NCI-H82 treated with DMSO at 0.1 percent for 48 hours (cell line): ENCODE results near the gene SBSN.

Experiments used
- DNase-seq: peaks from one replicate; lab custom pipeline; 2025; ENCODE audit not compliant: unreplicated experiment; lab: John Stamatoyannopoulos, UW

The SBSN gene, protein sequence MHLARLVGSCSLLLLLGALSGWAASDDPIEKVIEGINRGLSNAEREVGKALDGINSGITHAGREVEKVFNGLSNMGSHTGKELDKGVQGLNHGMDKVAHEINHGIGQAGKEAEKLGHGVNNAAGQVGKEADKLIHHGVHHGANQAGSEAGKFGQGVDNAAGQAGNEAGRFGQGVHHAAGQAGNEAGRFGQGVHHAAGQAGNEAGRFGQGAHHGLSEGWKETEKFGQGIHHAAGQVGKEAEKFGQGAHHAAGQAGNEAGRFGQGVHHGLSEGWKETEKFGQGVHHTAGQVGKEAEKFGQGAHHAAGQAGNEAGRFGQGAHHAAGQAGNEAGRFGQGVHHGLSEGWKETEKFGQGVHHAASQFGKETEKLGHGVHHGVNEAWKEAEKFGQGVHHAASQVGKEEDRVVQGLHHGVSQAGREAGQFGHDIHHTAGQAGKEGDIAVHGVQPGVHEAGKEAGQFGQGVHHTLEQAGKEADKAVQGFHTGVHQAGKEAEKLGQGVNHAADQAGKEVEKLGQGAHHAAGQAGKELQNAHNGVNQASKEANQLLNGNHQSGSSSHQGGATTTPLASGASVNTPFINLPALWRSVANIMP

DNA sequence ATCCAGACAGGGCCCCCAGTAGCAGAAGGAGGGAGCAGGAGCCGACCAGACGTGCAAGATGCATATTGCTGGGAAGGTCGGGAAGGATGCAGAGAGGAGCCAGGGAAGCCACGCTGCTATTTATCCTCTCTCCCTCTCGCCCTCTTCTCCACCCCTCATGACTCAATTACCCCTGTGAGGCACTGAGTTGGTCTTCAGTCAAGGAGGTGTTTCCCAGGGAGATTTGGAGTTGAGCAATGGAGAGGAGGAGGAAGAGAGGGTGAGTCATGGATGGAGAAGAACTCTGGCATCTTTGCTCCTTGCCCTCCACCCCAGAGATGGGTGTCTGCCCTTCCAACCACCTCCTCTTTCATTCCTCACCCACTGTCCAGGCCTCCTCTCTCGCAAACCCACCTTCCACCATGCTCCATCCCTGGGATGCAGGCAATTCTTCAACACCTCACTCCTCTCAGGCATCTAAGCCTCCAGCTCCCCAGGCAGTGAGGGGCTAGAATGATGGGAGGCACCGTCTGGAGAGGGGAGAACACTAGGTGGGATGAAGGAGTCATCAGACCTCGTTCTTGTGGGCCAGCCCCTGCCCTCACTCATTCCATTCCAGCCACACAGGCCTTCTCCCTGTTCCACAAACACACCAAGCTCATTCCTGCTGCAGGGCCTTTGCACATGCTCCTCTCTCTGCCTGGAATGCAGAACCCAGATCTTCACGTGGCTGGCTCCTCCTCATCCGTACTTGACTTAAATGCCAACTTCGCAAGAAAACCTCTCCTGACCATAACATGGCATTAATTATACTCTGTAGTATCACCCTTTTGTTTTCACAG, at the start of gene SBSN:
Gene SBSN, minus strand, starts transcription at position 94 of the 821 bp plus-strand sequence. Its CDS starts 30 bp downstream, at position 64.
- DNase-seq = no peak

DNA sequence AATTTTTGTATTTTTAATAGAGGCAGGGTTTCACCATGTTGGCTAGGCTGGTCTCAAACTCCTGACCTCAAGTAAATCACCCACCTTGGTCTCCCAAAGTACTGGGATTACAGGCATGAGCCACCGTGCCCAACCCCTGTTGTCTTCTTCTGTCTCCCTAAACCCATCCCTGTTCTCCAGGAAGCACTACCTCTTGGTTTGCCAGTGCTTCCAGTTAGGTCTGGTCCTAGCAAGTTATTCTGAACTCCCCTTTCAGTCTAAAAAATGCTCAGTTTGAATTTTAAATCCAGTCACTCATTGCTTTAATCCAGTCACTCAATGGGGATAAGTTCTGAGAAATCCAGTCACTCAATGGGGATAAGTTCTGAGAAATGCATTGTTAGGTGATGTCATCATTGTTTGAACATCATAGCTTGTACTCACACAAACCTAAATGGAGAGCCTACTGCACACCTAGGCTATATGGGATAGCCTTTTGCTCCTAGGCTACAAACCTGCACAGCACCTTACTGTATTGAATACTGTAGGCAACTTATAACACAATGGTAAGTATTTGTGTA, 43.4 kb upstream of the SBSN start:
- DNase-seq = no peak

GRCh38 chr19:35569281-35569781, 41.2 kb upstream of the SBSN start:
- no peak for DNase-seq

DNA sequence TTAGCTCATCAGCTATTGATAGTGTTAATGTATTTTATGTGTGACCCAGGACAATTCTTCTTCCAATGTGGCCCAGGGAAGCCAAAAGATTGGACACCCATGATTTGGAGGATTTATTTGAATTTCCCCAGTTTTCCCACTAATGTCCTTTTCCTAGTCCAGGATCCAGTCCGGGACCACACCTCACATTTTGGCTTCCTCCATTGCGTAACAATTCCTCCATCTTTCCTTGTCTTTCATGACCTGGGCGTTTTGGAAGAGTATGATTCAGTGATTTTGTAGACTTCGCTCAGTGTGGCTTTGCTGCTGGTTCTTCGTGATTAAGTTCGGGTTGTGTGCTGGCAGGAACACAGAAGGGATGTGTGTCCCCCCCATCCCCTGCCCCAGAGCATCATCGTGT, 38.6 kb upstream of the SBSN start:
- DNase-seq = no peak

DNA sequence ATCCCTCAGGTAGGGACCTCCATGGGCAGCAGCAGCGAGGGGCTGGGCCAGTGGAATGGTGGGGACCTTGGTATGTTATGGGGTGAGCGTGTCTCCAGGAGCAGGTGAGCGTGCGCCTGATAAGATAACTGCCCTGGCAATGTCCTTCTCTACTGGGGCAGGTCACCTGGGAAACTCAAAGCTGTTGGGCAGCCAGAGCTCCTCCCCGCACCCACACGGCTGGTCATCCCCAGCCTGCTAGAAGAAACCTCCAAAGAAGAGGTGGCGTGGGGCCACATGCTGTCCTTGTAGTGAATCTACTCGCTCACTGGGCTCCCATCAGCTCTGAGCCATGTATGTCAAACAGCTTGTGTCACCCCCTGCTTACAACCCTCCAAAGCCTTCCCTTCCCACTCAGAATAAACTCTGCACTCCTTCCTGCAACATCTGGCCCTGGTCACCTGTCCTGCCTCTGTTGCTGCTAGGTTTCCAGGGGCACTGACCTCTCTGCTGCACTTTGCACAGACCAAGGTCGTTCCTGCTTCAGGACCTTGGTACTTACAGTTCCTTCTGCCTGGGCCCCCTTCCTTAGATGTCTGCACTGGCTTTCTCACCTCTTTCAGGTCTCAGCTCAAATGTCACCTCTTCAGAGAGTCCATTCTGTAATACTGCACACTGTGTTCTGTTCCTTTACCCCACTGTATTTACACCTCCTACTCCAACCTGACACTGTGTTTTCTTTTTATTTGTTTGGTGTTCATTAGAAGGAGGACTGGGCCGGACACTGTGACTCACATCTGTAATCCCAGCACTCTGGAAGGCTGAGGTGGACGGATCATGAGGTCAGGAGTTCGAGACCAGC, 37.1 kb upstream of the SBSN start:
- DNase-seq = no peak

DNA sequence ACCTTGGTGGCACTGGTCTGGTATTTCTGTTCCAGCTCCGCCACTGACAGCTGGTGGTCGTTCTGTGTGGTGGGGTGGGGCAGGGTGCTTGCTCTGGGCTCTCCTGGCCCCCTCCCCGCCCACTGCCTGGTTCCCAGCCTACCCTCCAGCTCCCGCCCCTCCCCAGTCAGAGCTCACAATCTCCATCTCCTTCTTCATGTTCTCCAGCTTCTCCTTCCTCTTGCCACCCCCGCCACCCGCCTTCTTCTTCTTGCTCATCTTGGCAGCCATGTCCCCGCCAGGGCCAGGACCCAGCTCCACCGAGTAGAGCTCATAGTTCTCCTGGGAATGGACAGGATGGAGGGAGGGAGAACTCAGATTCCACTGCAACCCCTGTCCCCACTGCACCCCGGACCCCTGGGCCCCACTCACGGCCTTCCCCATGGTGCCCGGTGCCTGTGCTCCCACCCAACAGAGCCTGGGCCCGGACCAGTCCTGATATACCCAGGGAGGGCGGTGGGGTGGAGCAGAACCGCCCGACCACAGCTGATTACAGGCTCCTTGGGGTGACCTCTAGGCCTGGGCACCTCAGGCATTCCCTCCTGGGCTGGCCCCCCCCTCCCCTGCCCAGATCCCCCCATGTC, 35.2 kb upstream of the SBSN start, which contains the start of gene ATP4A:
Gene ATP4A, minus strand, starts transcription at position 452 of the 623 bp plus-strand sequence. Its CDS starts 29 bp downstream, at position 423.
- no peak for DNase-seq

DNA sequence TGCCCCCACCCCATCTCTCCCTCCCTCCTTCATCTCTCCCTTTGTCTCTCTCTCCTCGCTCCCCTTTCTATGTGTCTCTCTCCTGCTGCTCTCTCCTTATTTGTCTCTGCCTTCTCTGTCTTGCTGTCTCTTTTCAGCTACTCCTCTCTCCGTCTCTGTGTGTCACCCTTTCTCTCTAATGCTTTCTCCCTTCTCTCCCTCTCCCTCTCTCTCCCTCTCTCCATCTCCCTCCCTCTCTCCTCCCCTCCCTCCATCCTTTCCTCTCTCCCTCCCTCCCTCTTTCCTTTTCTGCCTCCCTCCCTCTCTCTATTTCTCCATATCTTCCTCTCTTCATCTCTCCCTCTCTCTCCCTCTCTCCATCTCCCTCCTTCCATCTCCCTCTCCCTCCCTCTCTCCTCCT, 34.7 kb upstream of the SBSN start:
- DNase-seq = no peak

GRCh38 chr19:35562336-35562735, 34.2 kb upstream of the SBSN start:
- DNase-seq = no peak

GRCh38 chr19:35561436-35561835, 33.3 kb upstream of the SBSN start:
- no peak for DNase-seq

GRCh38 chr19:35560677-35561076, 32.6 kb upstream of the SBSN start:
- no peak for DNase-seq

GRCh38 chr19:35560271-35560670, 32.2 kb upstream of the SBSN start:
- no peak for DNase-seq

DNA sequence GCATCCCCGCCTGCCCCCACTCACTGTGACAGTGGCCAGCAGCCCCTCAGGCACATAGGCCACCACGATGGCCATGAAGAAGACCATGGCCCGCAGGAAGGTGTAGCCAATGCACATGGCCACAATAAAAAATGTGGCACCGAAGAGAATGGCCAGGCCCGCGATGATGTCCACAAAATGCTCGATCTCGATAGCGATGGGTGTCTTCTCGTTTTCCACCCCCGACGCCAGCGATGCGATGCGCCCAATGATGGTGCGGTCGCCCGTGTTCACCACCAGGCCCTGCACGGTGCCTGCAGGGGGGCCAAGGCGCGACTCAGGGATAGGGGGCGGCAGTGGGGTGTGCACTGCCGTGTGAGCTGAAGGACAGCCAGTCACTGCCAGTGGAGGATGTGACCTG, 31.7 kb upstream of the SBSN start:
- no peak for DNase-seq

- no peak for DNase-seq
Observed at GRCh38 chr19:35559281-35559659, 31.2 kb upstream of the SBSN start.

- no peak for DNase-seq
Observed at GRCh38 chr19:35558400-35559280, 30.5 kb upstream of the SBSN start.

DNA sequence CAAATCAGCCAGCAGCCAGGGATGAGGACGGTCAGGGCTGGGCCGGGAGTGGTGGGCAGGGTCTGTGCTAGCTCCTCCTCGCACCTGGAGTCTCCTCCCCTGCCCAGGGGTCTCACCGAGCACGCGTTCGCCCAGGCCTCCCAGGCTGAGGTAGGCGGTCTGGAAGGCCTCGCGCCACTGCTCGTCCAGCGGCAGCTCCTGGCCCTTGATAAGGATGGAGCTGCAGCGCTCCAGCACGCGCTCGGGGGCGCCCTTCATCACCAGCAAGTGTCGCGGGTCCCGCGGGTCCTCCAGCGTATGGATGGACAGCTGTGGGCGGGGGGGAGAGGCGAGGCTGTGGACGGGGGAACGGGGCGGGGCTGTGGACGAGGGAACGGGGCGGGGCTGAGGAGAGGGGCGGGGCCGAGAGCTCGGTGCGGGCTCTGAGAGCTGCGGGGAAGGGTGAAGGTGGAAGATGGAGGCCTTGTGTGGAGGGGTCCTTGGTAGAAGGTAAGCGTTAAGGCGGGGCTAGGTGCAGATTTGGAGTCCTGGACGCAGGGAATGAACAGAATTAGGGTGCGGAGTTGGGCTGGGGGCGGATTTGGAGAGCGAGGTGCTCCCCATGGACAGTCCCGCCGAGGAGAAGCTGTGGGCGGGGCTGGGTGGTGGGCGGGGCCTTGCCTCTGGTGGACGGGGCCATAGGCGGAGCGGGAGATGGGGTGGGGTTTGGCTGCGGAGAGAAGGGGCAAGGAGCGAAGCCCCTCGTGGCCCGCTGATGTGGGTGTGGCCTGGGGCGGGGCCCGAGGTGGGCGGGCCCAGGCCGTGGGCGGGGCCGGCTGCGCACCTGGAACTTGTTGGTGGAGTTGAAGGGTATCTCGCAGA, 29.7 kb upstream of the SBSN start:
- peak; percentile 88 for DNase-seq

DNA sequence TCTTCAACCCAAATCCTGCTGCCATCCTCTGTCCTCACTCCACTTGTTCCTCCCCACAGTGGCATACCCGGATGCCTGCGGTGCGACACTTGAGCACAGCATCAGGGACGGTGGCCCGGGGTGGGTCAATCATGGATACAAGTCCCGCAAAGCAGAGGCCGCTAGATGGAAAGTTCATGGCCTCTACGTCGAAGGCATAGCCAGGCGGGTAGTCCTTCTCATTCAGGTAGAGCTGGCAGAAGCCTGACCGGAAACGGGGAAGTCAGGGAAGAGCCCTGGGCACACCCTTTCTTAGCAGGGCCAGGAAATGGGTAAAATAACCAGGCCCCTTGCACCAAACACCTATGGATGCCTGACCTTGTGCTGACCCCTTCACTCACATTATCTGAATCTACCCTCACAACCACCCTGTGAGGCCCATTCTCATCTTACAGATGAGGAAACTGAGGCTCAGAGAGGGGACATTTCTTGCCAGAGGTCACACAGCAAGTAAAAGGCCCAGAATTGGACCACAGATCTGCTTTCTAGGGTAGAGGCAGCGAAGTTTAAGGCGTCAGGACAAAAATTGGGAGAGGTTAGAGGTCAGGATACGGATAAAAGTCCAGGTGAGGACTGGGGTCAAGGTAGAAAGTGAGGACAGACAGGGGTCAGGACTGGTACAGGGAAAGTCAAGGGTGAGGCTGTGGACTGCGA, 28.9 kb upstream of the SBSN start:
- no peak for DNase-seq

- DNase-seq = no peak
Observed at GRCh38 chr19:35556025-35556590, 28.0 kb upstream of the SBSN start.
